GM23338 (cell line): ENCODE measurements around the gene ADAMTS19.
A peak's percentile ranks its signal among the peaks of the same experiment; 100 is the strongest.

ENCODE experiments used
- CTCF ChIP-seq, 2 experiments: fragments of 200-600 bp in 1 of 2; sonication (generic) in 1 of 2; conservative IDR thresholded peaks; 2 replicates each; pipeline versions ENCODE4 v1.5.1 to v1.6.1; 2016 to 2017; ENCODE audit warnings: antibody characterized with exemption in 2 of 2, low read depth in 2 of 2, mild to moderate bottlenecking in 2 of 2, moderate library complexity in 1 of 2
- ETS1 ChIP-seq: IDR thresholded peaks from 2 replicates; pipeline ENCODE4 v1.6.1; 2016; ENCODE audit warnings: antibody characterized with exemption

GRCh38 chr5:129541648-129542251, 81.7 kb downstream of the ADAMTS19 start:
- TF ChIP-seq ETS1 (no peak), CTCF (conservative IDR thresholded peaks at IDR 0.05; ENCODE audit: low read depth in 2 of 2) (peak in 1 of 2 experiments; percentile 34; a peak in 2 of 4 replicates)
